H1 (cell line): ENCODE results near the gene MGST1. TPM values are rescaled to one million over a fixed set of nuclear protein-coding genes. Genes with fewer than 3 reads are reported as not detected.

Experiments used
- CTCF ChIA-PET: fragments of 300-600 bp; sonication (Branson Sonifier 250); formaldehyde crosslinking; loops from one replicate; lab custom pipeline; 2021; ENCODE audit not compliant: partially characterized antibody; lab: Charles Lee
- POLR2A ChIA-PET: fragments of 300-600 bp; sonication (Branson Sonifier 250); formaldehyde crosslinking; loops from one replicate; lab custom pipeline; 2021; ENCODE audit warnings: inconsistent platforms; ENCODE audit not compliant: partially characterized antibody; lab: Charles Lee
- DNase-seq, 2 experiments: peaks; one replicate each; pipeline versions ENCODE4 v3.0.0 to v3.0.0-alpha.2; 2010 to 2022; ENCODE audit warnings: low spot score in 2 of 2, low read depth in 1 of 2, mixed read lengths in 1 of 2
- FAIRE-seq: peaks from 2 replicates; lab custom pipeline; 2011; peaks lifted over from hg19 to GRCh38; lab: Jason Lieb, UNC
- H2AFZ ChIP-seq: 2 replicates; pipeline ENCODE4 v1.8.1; 2012; ENCODE audit warnings: low read length, inconsistent platforms
- H2AK5ac ChIP-seq: 2 replicates; pipeline ENCODE4 v1.6.1; 2013; ENCODE audit warnings: low read depth, low read length
- H2BK120ac ChIP-seq: replicated peaks from 2 replicates; pipeline ENCODE3; 2013; ENCODE audit warnings: low read depth, low read length, inconsistent platforms
- H2BK12ac ChIP-seq: 2 replicates; pipeline ENCODE4 v1.6.1; 2013; ENCODE audit warnings: low read depth, low read length
- H2BK15ac ChIP-seq: 2 replicates; pipeline ENCODE4 v1.6.1; 2013; ENCODE audit warnings: low read length
- H2BK20ac ChIP-seq: 2 replicates; pipeline ENCODE4 v1.6.1; 2013; ENCODE audit warnings: low read length
- H2BK5ac ChIP-seq: 2 replicates; pipeline ENCODE4 v1.6.1; 2013; ENCODE audit warnings: low read depth, low read length
- H3K14ac ChIP-seq: 2 replicates; pipeline ENCODE4 v1.6.1; 2013; ENCODE audit warnings: inconsistent platforms; ENCODE audit not compliant: insufficient read length
- H3K18ac ChIP-seq: 2 replicates; pipeline ENCODE4 v1.6.1; 2013; ENCODE audit warnings: low read length; ENCODE audit errors: extremely low read depth
- H3K23ac ChIP-seq: 2 replicates; pipeline ENCODE4 v1.6.1; 2013; ENCODE audit warnings: inconsistent platforms; ENCODE audit not compliant: insufficient read length
- H3K23me2 ChIP-seq: 2 replicates; pipeline ENCODE4 v1.6.1; 2013; ENCODE audit warnings: low read depth, low read length
- H3K27ac ChIP-seq: 2 replicates; pipeline ENCODE4 v1.6.1; 2011; ENCODE audit warnings: low read depth, low read length, inconsistent platforms
- H3K27me3 ChIP-seq, 4 experiments: replicated peaks in 1 of 4; 1 replicate in 1 of 4; 2 replicates in 3 of 4; pipeline versions ENCODE4 v1.6.1 to v1.8.1; 2011 to 2013; ENCODE audit warnings: low read length in 3 of 4, mild to moderate bottlenecking in 3 of 4, inconsistent platforms in 2 of 4, mixed read lengths in 2 of 4, moderate library complexity in 1 of 4; ENCODE audit not compliant: control insufficient read depth in 3 of 4, insufficient read depth in 3 of 4; ENCODE audit errors: extremely low read depth in 1 of 4
- H3K36me3 ChIP-seq, 4 experiments: 2 replicates each; pipeline versions ENCODE4 v1.6.1 to v1.8.1; 2011 to 2013; ENCODE audit warnings: mild to moderate bottlenecking in 4 of 4, low read length in 3 of 4, moderate library complexity in 2 of 4, control low read depth in 1 of 4, inconsistent platforms in 1 of 4; ENCODE audit not compliant: insufficient read depth in 4 of 4, control insufficient read depth in 2 of 4
- H3K4ac ChIP-seq: replicated peaks from 2 replicates; pipeline ENCODE3; 2013; ENCODE audit warnings: low read length, low read depth, mixed read lengths, inconsistent platforms; ENCODE audit not compliant: insufficient read length
- H3K4me1 ChIP-seq, 4 experiments: replicated peaks in 1 of 4; 1 replicate in 1 of 4; 2 replicates in 3 of 4; pipeline versions ENCODE4 v1.6.1 to v1.8.1; 2011 to 2013; ENCODE audit warnings: low read length in 3 of 4, inconsistent platforms in 2 of 4, mixed read lengths in 1 of 4; ENCODE audit not compliant: insufficient read depth in 4 of 4, control insufficient read depth in 3 of 4
- H3K4me2 ChIP-seq, 2 experiments: 2 replicates each; pipeline versions ENCODE4 v1.6.1 to v1.8.1; 2011 to 2013; ENCODE audit warnings: low read depth in 2 of 2, low read length in 2 of 2, control low read depth in 1 of 2, inconsistent platforms in 1 of 2, mild to moderate bottlenecking in 1 of 2; ENCODE audit not compliant: insufficient read depth in 1 of 2
- H3K4me3 ChIP-seq, 4 experiments: fragments of 200-600, 300-600 bp in 1 of 4; sonication (generic), shearing (Covaris generic), sonication (Bioruptor Twin) in 1 of 4; 2 replicates each; pipeline versions ENCODE4 v1.5.1 to v1.8.1; 2011 to 2016; ENCODE audit warnings: low read length in 4 of 4, low read depth in 3 of 4, control low read depth in 2 of 4, inconsistent platforms in 2 of 4, mild to moderate bottlenecking in 2 of 4, mixed read lengths in 1 of 4, moderate library complexity in 1 of 4; ENCODE audit not compliant: insufficient read depth in 2 of 4; ENCODE audit errors: extremely low read depth in 1 of 4
- H3K56ac ChIP-seq: replicated peaks from 2 replicates; pipeline ENCODE3; 2013; ENCODE audit warnings: low read depth, mild to moderate bottlenecking, mixed read lengths, low read length, inconsistent platforms; ENCODE audit not compliant: insufficient read length
- H3K79me1 ChIP-seq: 2 replicates; pipeline ENCODE4 v1.6.1; 2013; ENCODE audit warnings: low read depth, low read length, control low read depth
- H3K79me2 ChIP-seq, 2 experiments: 2 replicates each; pipeline versions ENCODE4 v1.6.1 to v1.8.1; 2012 to 2013; ENCODE audit warnings: low read length in 2 of 2, mild to moderate bottlenecking in 2 of 2, inconsistent platforms in 1 of 2; ENCODE audit not compliant: insufficient read depth in 2 of 2, control insufficient read depth in 1 of 2
- H3K9ac ChIP-seq, 4 experiments: replicated peaks in 1 of 4; 1 replicate in 1 of 4; 2 replicates in 3 of 4; pipeline versions ENCODE4 v1.6.1 to v1.8.1; 2011 to 2013; ENCODE audit warnings: low read depth in 3 of 4, low read length in 3 of 4, control low read depth in 2 of 4, mild to moderate bottlenecking in 2 of 4, moderate library complexity in 2 of 4, inconsistent platforms in 1 of 4; ENCODE audit errors: extremely low read depth in 1 of 4
- H3K9me3 ChIP-seq, 2 experiments: 2 replicates each; pipeline versions ENCODE4 v1.6.1 to v1.8.1; 2012 to 2013; ENCODE audit warnings: mild to moderate bottlenecking in 2 of 2, moderate library complexity in 2 of 2, control low read depth in 1 of 2, inconsistent platforms in 1 of 2, low read depth in 1 of 2, low read length in 1 of 2, mixed read lengths in 1 of 2; ENCODE audit not compliant: insufficient read depth in 2 of 2
- H4K20me1 ChIP-seq, 2 experiments: replicated peaks in 1 of 2; 2 replicates each; pipeline versions ENCODE3 to v1.8.1; 2011 to 2013; ENCODE audit warnings: inconsistent platforms in 2 of 2, low read length in 2 of 2, mild to moderate bottlenecking in 1 of 2; ENCODE audit not compliant: insufficient read depth in 2 of 2, control insufficient read depth in 1 of 2
- H4K5ac ChIP-seq: 2 replicates; pipeline ENCODE4 v1.6.1; 2013; ENCODE audit warnings: low read length, low read depth, mixed read lengths, inconsistent platforms; ENCODE audit not compliant: insufficient read length
- H4K8ac ChIP-seq: 2 replicates; pipeline ENCODE4 v1.8.0; 2013; ENCODE audit warnings: mild to moderate bottlenecking, moderate library complexity, low read length, inconsistent platforms; ENCODE audit not compliant: insufficient read depth; ENCODE audit errors: extremely low read depth
- H4K91ac ChIP-seq: replicated peaks from 2 replicates; pipeline ENCODE3; 2013; ENCODE audit warnings: low read length, mixed read lengths, inconsistent platforms; ENCODE audit not compliant: insufficient read length
- BACH1 ChIP-seq: IDR thresholded peaks from 2 replicates; pipeline ENCODE4 v1.6.1; 2012; ENCODE audit warnings: low read length, improper control_type of control experiment
- BCL11A ChIP-seq, 2 experiments: IDR thresholded peaks; one replicate each; pipeline ENCODE4 v1.6.1; 2011; ENCODE audit warnings: low read depth in 2 of 2, low read length in 2 of 2, mild to moderate bottlenecking in 2 of 2
- CBX5 ChIP-seq: fragments of 300-800, 300-1000 bp; sonication (generic); IDR thresholded peaks from 2 replicates; pipeline ENCODE4 v1.7.1; 2016; ENCODE audit warnings: antibody characterized with exemption, low read length, low read depth
- FOSL1 ChIP-seq: IDR thresholded peaks from 2 replicates; pipeline ENCODE4 v1.6.1; 2011; ENCODE audit warnings: mild to moderate bottlenecking, low read depth, low read length, moderate library complexity; ENCODE audit not compliant: insufficient read depth
- GTF2F1 ChIP-seq: IDR thresholded peaks from 2 replicates; pipeline ENCODE4 v1.6.1; 2012; ENCODE audit warnings: low read depth, low read length, improper control_type of control experiment, borderline replicate concordance
- NANOG ChIP-seq: IDR thresholded peaks from 2 replicates; pipeline ENCODE4 v1.6.1; 2011; ENCODE audit warnings: low read length, low read depth, mild to moderate bottlenecking, inconsistent platforms; ENCODE audit not compliant: insufficient read depth, poor library complexity, severe bottlenecking
- SIN3A ChIP-seq, 2 experiments: IDR thresholded peaks in 1 of 2; conservative IDR thresholded peaks in 1 of 2; 2 replicates each; pipeline ENCODE4 v1.6.1; 2011 to 2012; ENCODE audit warnings: low read length in 2 of 2, improper control_type of control experiment in 1 of 2, low read depth in 1 of 2, mild to moderate bottlenecking in 1 of 2
- SIX5 ChIP-seq: IDR thresholded peaks from 2 replicates; pipeline ENCODE4 v1.6.1; 2011; ENCODE audit warnings: mild to moderate bottlenecking, low read depth, low read length
- TAF7 ChIP-seq: optimal IDR thresholded peaks from 2 replicates; pipeline ENCODE3; 2011; ENCODE audit warnings: low read depth, mild to moderate bottlenecking, inconsistent platforms, low read length, moderate library complexity, borderline replicate concordance
- TEAD4 ChIP-seq: IDR thresholded peaks from 2 replicates; pipeline ENCODE4 v1.6.1; 2012; ENCODE audit warnings: low read depth, low read length, inconsistent platforms, mixed read lengths
- ZNF274 ChIP-seq: IDR thresholded peaks from 2 replicates; pipeline ENCODE4 v1.7.0; 2012; ENCODE audit warnings: low read length, borderline replicate concordance; ENCODE audit errors: extremely low read depth
- WGBS, 2 experiments: shearing (Covaris generic) in 1 of 2; methylation state at CpG; one replicate each; pipeline versions ENCODE4 v1.1.6 to v1.1.7; 2013 to 2015; ENCODE audit warnings: low lambda C conversion rate in 2 of 2, mixed read lengths in 2 of 2, inconsistent platforms in 1 of 2, low coverage in 1 of 2, missing lambda C conversion rate in 1 of 2; ENCODE audit not compliant: insufficient replicate concordance in 2 of 2, insufficient coverage in 1 of 2, insufficient read length in 1 of 2; ENCODE audit errors: extremely low coverage in 1 of 2, missing lambda C conversion rate in 1 of 2; 5-methylcytosine and 5-hydroxymethylcytosine counted together
- polyA plus RNA-seq, 7 experiments: library from polyadenylated mRNA; depleted of rRNA in 3 of 7; stranded (reverse) in 5 of 7; unstranded in 2 of 7; fragments of >200 nt in 5 of 7; fragments of 200-250 nt in 2 of 7; gene quantifications; 1 replicate in 5 of 7; 2 replicates in 1 of 7; 4 replicates in 1 of 7; pipeline versions ENCODE4 v1.2.1 to v1.2.3, GENCODE V29; 2011 to 2013; ENCODE audit warnings: missing spikeins in 2 of 7, mixed read lengths in 2 of 7
- total RNA-seq: library from RNA; stranded (reverse); fragmentation: NEBNext Ultra II Directional; extraction: Animal tissue kit (Norgen Biotek cat#: 25700); gene quantifications from 2 replicates; pipeline ENCODE4 v1.2.1, GENCODE V29; 2021

The MGST1 gene
- total and polyA plus RNA-seq, 2 of the 8 experiments (the other 6 are each of a cell fraction or from before 2014, with no cell fraction given), result 442 to 478 TPM

GRCh38 chr12:16370096-16370495 lies 22.7 kb downstream of the MGST1 start:
- Histone ChIP-seq H4K20me1 (peaks cover 0 to 1% of the 10 kb centered on the region in 2 experiments), H3K27me3 (no peaks in the 10 kb centered on the region), H3K23ac (no peak overlapping the region), H3K79me1 (0 out of 2 replicates have a peak, but pooled peaks cover 3% of the 10 kb centered on the region), H2AK5ac (no peak overlapping the region), H3K56ac (no peak overlapping the region), H2BK12ac (no peak overlapping the region), H3K18ac (no peak overlapping the region), H4K8ac (no peak overlapping the region), H3K36me3 (peaks cover 2 to 4% (median 2%) of the 10 kb centered on the region in 4 experiments; a peak in 4 of 8 replicates), H4K91ac (no peak overlapping the region), H3K14ac (no peak overlapping the region), H3K9ac (no peak overlapping the region), H3K23me2 (no peaks in the 10 kb centered on the region), H3K4me3 (no peak overlapping the region), H3K4ac (no peak overlapping the region), H2BK5ac (no peak overlapping the region), H2BK20ac (no peak overlapping the region), H2BK15ac (no peak overlapping the region), H3K9me3 (no peaks in the 10 kb centered on the region), H3K79me2 (no peaks in the 10 kb centered on the region)
- FAIRE-seq (no peak), DNase-seq (no peak)
- 88% methylated on average over 1 of the region's 1 CpG; no CpG with 5 or more reads in 1 of the 2 experiments for WGBS, 2 experiments
- POLR2A ChIA-PET, result no interaction called here
- CTCF ChIA-PET, result no interaction called here
- TF ChIP-seq NANOG (no peak), TAF7 (no peak), SIX5 (no peak), BCL11A (IDR thresholded peaks at IDR 0.05; ENCODE audit: low read depth in 2 of 2, low read length in 2 of 2) (no peak), GTF2F1 (no peak), FOSL1 (no peak), BACH1 (no peak), TEAD4 (no peak), SIN3A (conservative IDR thresholded peaks at IDR 0.05 in 1 of 2, IDR thresholded peaks at IDR 0.05 in 1 of 2; ENCODE audit: low read depth in 1 of 2, low read length in 2 of 2) (no peak), CBX5 (no peak), ZNF274 (no peak)
- TF ChIP-seq, all 59 proteins: peak for 0
- no peak overlapping the region for H4K5ac ChIP-seq
- no peak overlapping the region for H3K27ac ChIP-seq
- no peak overlapping the region for H2BK120ac ChIP-seq
- no peaks in the 10 kb centered on the region for H3K4me1 ChIP-seq
- H2AFZ ChIP-seq, result no peak overlapping the region
- no peak overlapping the region for H3K4me2 ChIP-seq
